H1 (cell line): Measurements from ENCODE around the gene PDGFA. TPM values are rescaled to one million over a fixed set of nuclear protein-coding genes. Genes with fewer than 3 reads are reported as not detected.

ENCODE experiments used
- CTCF ChIA-PET: fragments of 300-600 bp; sonication (Branson Sonifier 250); formaldehyde crosslinking; loops from one replicate; lab custom pipeline; 2021; ENCODE audit not compliant: partially characterized antibody; lab: Charles Lee
- POLR2A ChIA-PET: fragments of 300-600 bp; sonication (Branson Sonifier 250); formaldehyde crosslinking; loops from one replicate; lab custom pipeline; 2021; ENCODE audit warnings: inconsistent platforms; ENCODE audit not compliant: partially characterized antibody; lab: Charles Lee
- DNase-seq, 2 experiments: peaks; one replicate each; pipeline versions ENCODE4 v3.0.0 to v3.0.0-alpha.2; 2010 to 2022; ENCODE audit warnings: low spot score in 2 of 2, low read depth in 1 of 2, mixed read lengths in 1 of 2
- FAIRE-seq: peaks from 2 replicates; lab custom pipeline; 2011; peaks lifted over from hg19 to GRCh38; lab: Jason Lieb, UNC
- H2AFZ ChIP-seq: 2 replicates; pipeline ENCODE4 v1.8.1; 2012; ENCODE audit warnings: low read length, inconsistent platforms
- H2AK5ac ChIP-seq: 2 replicates; pipeline ENCODE4 v1.6.1; 2013; ENCODE audit warnings: low read depth, low read length
- H2BK120ac ChIP-seq: replicated peaks from 2 replicates; pipeline ENCODE3; 2013; ENCODE audit warnings: low read depth, low read length, inconsistent platforms
- H2BK12ac ChIP-seq: 2 replicates; pipeline ENCODE4 v1.6.1; 2013; ENCODE audit warnings: low read depth, low read length
- H2BK15ac ChIP-seq: 2 replicates; pipeline ENCODE4 v1.6.1; 2013; ENCODE audit warnings: low read length
- H2BK20ac ChIP-seq: 2 replicates; pipeline ENCODE4 v1.6.1; 2013; ENCODE audit warnings: low read length
- H2BK5ac ChIP-seq: 2 replicates; pipeline ENCODE4 v1.6.1; 2013; ENCODE audit warnings: low read depth, low read length
- H3K14ac ChIP-seq: 2 replicates; pipeline ENCODE4 v1.6.1; 2013; ENCODE audit warnings: inconsistent platforms; ENCODE audit not compliant: insufficient read length
- H3K18ac ChIP-seq: 2 replicates; pipeline ENCODE4 v1.6.1; 2013; ENCODE audit warnings: low read length; ENCODE audit errors: extremely low read depth
- H3K23ac ChIP-seq: 2 replicates; pipeline ENCODE4 v1.6.1; 2013; ENCODE audit warnings: inconsistent platforms; ENCODE audit not compliant: insufficient read length
- H3K23me2 ChIP-seq: 2 replicates; pipeline ENCODE4 v1.6.1; 2013; ENCODE audit warnings: low read depth, low read length
- H3K27ac ChIP-seq: 2 replicates; pipeline ENCODE4 v1.6.1; 2011; ENCODE audit warnings: low read depth, low read length, inconsistent platforms
- H3K27me3 ChIP-seq, 4 experiments: replicated peaks in 1 of 4; 1 replicate in 1 of 4; 2 replicates in 3 of 4; pipeline versions ENCODE4 v1.6.1 to v1.8.1; 2011 to 2013; ENCODE audit warnings: low read length in 3 of 4, mild to moderate bottlenecking in 3 of 4, inconsistent platforms in 2 of 4, mixed read lengths in 2 of 4, moderate library complexity in 1 of 4; ENCODE audit not compliant: control insufficient read depth in 3 of 4, insufficient read depth in 3 of 4; ENCODE audit errors: extremely low read depth in 1 of 4
- H3K36me3 ChIP-seq, 4 experiments: 2 replicates each; pipeline versions ENCODE4 v1.6.1 to v1.8.1; 2011 to 2013; ENCODE audit warnings: mild to moderate bottlenecking in 4 of 4, low read length in 3 of 4, moderate library complexity in 2 of 4, control low read depth in 1 of 4, inconsistent platforms in 1 of 4; ENCODE audit not compliant: insufficient read depth in 4 of 4, control insufficient read depth in 2 of 4
- H3K4ac ChIP-seq: replicated peaks from 2 replicates; pipeline ENCODE3; 2013; ENCODE audit warnings: low read length, low read depth, mixed read lengths, inconsistent platforms; ENCODE audit not compliant: insufficient read length
- H3K4me1 ChIP-seq, 4 experiments: replicated peaks in 1 of 4; 1 replicate in 1 of 4; 2 replicates in 3 of 4; pipeline versions ENCODE4 v1.6.1 to v1.8.1; 2011 to 2013; ENCODE audit warnings: low read length in 3 of 4, inconsistent platforms in 2 of 4, mixed read lengths in 1 of 4; ENCODE audit not compliant: insufficient read depth in 4 of 4, control insufficient read depth in 3 of 4
- H3K4me2 ChIP-seq, 2 experiments: 2 replicates each; pipeline versions ENCODE4 v1.6.1 to v1.8.1; 2011 to 2013; ENCODE audit warnings: low read depth in 2 of 2, low read length in 2 of 2, control low read depth in 1 of 2, inconsistent platforms in 1 of 2, mild to moderate bottlenecking in 1 of 2; ENCODE audit not compliant: insufficient read depth in 1 of 2
- H3K4me3 ChIP-seq, 4 experiments: fragments of 200-600, 300-600 bp in 1 of 4; sonication (generic), shearing (Covaris generic), sonication (Bioruptor Twin) in 1 of 4; 2 replicates each; pipeline versions ENCODE4 v1.5.1 to v1.8.1; 2011 to 2016; ENCODE audit warnings: low read length in 4 of 4, low read depth in 3 of 4, control low read depth in 2 of 4, inconsistent platforms in 2 of 4, mild to moderate bottlenecking in 2 of 4, mixed read lengths in 1 of 4, moderate library complexity in 1 of 4; ENCODE audit not compliant: insufficient read depth in 2 of 4; ENCODE audit errors: extremely low read depth in 1 of 4
- H3K56ac ChIP-seq: replicated peaks from 2 replicates; pipeline ENCODE3; 2013; ENCODE audit warnings: low read depth, mild to moderate bottlenecking, mixed read lengths, low read length, inconsistent platforms; ENCODE audit not compliant: insufficient read length
- H3K79me1 ChIP-seq: 2 replicates; pipeline ENCODE4 v1.6.1; 2013; ENCODE audit warnings: low read depth, low read length, control low read depth
- H3K79me2 ChIP-seq, 2 experiments: 2 replicates each; pipeline versions ENCODE4 v1.6.1 to v1.8.1; 2012 to 2013; ENCODE audit warnings: low read length in 2 of 2, mild to moderate bottlenecking in 2 of 2, inconsistent platforms in 1 of 2; ENCODE audit not compliant: insufficient read depth in 2 of 2, control insufficient read depth in 1 of 2
- H3K9ac ChIP-seq, 4 experiments: replicated peaks in 1 of 4; 1 replicate in 1 of 4; 2 replicates in 3 of 4; pipeline versions ENCODE4 v1.6.1 to v1.8.1; 2011 to 2013; ENCODE audit warnings: low read depth in 3 of 4, low read length in 3 of 4, control low read depth in 2 of 4, mild to moderate bottlenecking in 2 of 4, moderate library complexity in 2 of 4, inconsistent platforms in 1 of 4; ENCODE audit errors: extremely low read depth in 1 of 4
- H3K9me3 ChIP-seq, 2 experiments: 2 replicates each; pipeline versions ENCODE4 v1.6.1 to v1.8.1; 2012 to 2013; ENCODE audit warnings: mild to moderate bottlenecking in 2 of 2, moderate library complexity in 2 of 2, control low read depth in 1 of 2, inconsistent platforms in 1 of 2, low read depth in 1 of 2, low read length in 1 of 2, mixed read lengths in 1 of 2; ENCODE audit not compliant: insufficient read depth in 2 of 2
- H4K20me1 ChIP-seq, 2 experiments: replicated peaks in 1 of 2; 2 replicates each; pipeline versions ENCODE3 to v1.8.1; 2011 to 2013; ENCODE audit warnings: inconsistent platforms in 2 of 2, low read length in 2 of 2, mild to moderate bottlenecking in 1 of 2; ENCODE audit not compliant: insufficient read depth in 2 of 2, control insufficient read depth in 1 of 2
- H4K5ac ChIP-seq: 2 replicates; pipeline ENCODE4 v1.6.1; 2013; ENCODE audit warnings: low read length, low read depth, mixed read lengths, inconsistent platforms; ENCODE audit not compliant: insufficient read length
- H4K8ac ChIP-seq: 2 replicates; pipeline ENCODE4 v1.8.0; 2013; ENCODE audit warnings: mild to moderate bottlenecking, moderate library complexity, low read length, inconsistent platforms; ENCODE audit not compliant: insufficient read depth; ENCODE audit errors: extremely low read depth
- H4K91ac ChIP-seq: replicated peaks from 2 replicates; pipeline ENCODE3; 2013; ENCODE audit warnings: low read length, mixed read lengths, inconsistent platforms; ENCODE audit not compliant: insufficient read length
- CBX5 ChIP-seq: fragments of 300-800, 300-1000 bp; sonication (generic); IDR thresholded peaks from 2 replicates; pipeline ENCODE4 v1.7.1; 2016; ENCODE audit warnings: antibody characterized with exemption, low read length, low read depth
- CBX8 ChIP-seq: fragments of 300-800, 300-1000 bp; sonication (generic); IDR thresholded peaks from 2 replicates; pipeline ENCODE4 v1.7.1; 2016; ENCODE audit warnings: low read depth, low read length, borderline replicate concordance
- RBBP5 ChIP-seq: IDR thresholded peaks from 2 replicates; pipeline ENCODE4 v1.7.1; 2012; ENCODE audit warnings: low read depth, mild to moderate bottlenecking, inconsistent platforms, low read length, moderate library complexity, borderline replicate concordance
- WGBS, 2 experiments: shearing (Covaris generic) in 1 of 2; methylation state at CpG; one replicate each; pipeline versions ENCODE4 v1.1.6 to v1.1.7; 2013 to 2015; ENCODE audit warnings: low lambda C conversion rate in 2 of 2, mixed read lengths in 2 of 2, inconsistent platforms in 1 of 2, low coverage in 1 of 2, missing lambda C conversion rate in 1 of 2; ENCODE audit not compliant: insufficient replicate concordance in 2 of 2, insufficient coverage in 1 of 2, insufficient read length in 1 of 2; ENCODE audit errors: extremely low coverage in 1 of 2, missing lambda C conversion rate in 1 of 2; 5-methylcytosine and 5-hydroxymethylcytosine counted together
- polyA plus RNA-seq, 7 experiments: library from polyadenylated mRNA; depleted of rRNA in 3 of 7; stranded (reverse) in 5 of 7; unstranded in 2 of 7; fragments of >200 nt in 5 of 7; fragments of 200-250 nt in 2 of 7; gene quantifications; 1 replicate in 5 of 7; 2 replicates in 1 of 7; 4 replicates in 1 of 7; pipeline versions ENCODE4 v1.2.1 to v1.2.3, GENCODE V29; 2011 to 2013; ENCODE audit warnings: missing spikeins in 2 of 7, mixed read lengths in 2 of 7
- total RNA-seq: library from RNA; stranded (reverse); fragmentation: NEBNext Ultra II Directional; extraction: Animal tissue kit (Norgen Biotek cat#: 25700); gene quantifications from 2 replicates; pipeline ENCODE4 v1.2.1, GENCODE V29; 2021

Gene PDGFA
- total and polyA plus RNA-seq, 2 of the 8 experiments (the other 6 are each of a cell fraction or from before 2014, with no cell fraction given) = 21.1 to 43.0 TPM

- H3K27me3 ChIP-seq = peaks cover 2 to 19% (median 11%) of the 10 kb centered on the region in 4 experiments; a peak in 5 of 7 replicates
- H4K8ac ChIP-seq = no peak overlapping the region
- ChIA-PET POLR2A (interaction anchor here (0.6 to 1.4 kb wide), 4 partner anchors 12 to 257 kb away, joined by 3 to 4 read pairs (median 3); no protein-coding TSS in a partner anchor), CTCF (interaction anchor here (0.6 to 1.4 kb wide), 5 partner anchors 11 to 369 kb away, joined by 3 to 7 read pairs (median 4); no protein-coding TSS in a partner anchor)
- peak overlapping the region; percentile 24; the same call in 1 of the 2 replicates for H3K18ac ChIP-seq
- peak overlapping the region; percentile 50; the same call in 1 of the 2 replicates for H2BK20ac ChIP-seq
- H2AK5ac ChIP-seq = no peak overlapping the region
- no peak overlapping the region for H3K14ac ChIP-seq
- H3K23me2 ChIP-seq = peaks cover 1% of the 10 kb centered on the region; the same call in 1 of the 2 replicates
- WGBS, 2 experiments = 71% methylated on average over 17 of the region's 17 CpGs; no CpG with 5 or more reads in 1 of the 2 experiments
- DNase-seq (no peak), FAIRE-seq (no peak)
- no peak overlapping the region for H3K4me2 ChIP-seq
- H2BK12ac ChIP-seq = peak overlapping the region; percentile 21; the same call in 1 of the 2 replicates
- no peak overlapping the region for H3K4me3 ChIP-seq
- H2AFZ ChIP-seq = no peak overlapping the region
- no peak overlapping the region for H2BK120ac ChIP-seq
- TF ChIP-seq CBX8 (no peak), CBX5 (no peak), RBBP5 (no peak)
- no peak overlapping the region for H3K4ac ChIP-seq
- no peak overlapping the region for H4K5ac ChIP-seq
- H3K79me1 ChIP-seq = no peaks in the 10 kb centered on the region
- H3K27ac ChIP-seq = no peak overlapping the region
- H3K9ac ChIP-seq = no peak overlapping the region
- no peaks in the 10 kb centered on the region for H3K79me2 ChIP-seq
- H3K4me1 ChIP-seq = peaks cover 0 to 37% (median 12%) of the 10 kb centered on the region in 4 experiments; a peak in 5 of 7 replicates
- H3K56ac ChIP-seq = no peak overlapping the region
- H3K9me3 ChIP-seq = no peaks in the 10 kb centered on the region
- H3K36me3 ChIP-seq = no peaks in the 10 kb centered on the region
- no peak overlapping the region for H2BK5ac ChIP-seq
- H4K20me1 ChIP-seq = no peaks in the 10 kb centered on the region
- H3K23ac ChIP-seq = no peak overlapping the region
- H2BK15ac ChIP-seq = no peak overlapping the region
- no peak overlapping the region for H4K91ac ChIP-seq
Observed at GRCh38 chr7:449324-450019, 70.2 kb downstream of the PDGFA start.
